Body of pancreas (tissue), 4 donors: ENCODE data around the gene PCNX1. TPM values are rescaled to one million over a fixed set of nuclear protein-coding genes. Genes with fewer than 3 reads are reported as not detected.

ENCODE experiments used
- ATAC-seq: fragments of 150-250 bp; one replicate; pipeline ENCODE4 v1.9.1; 2016
- DNase-seq, 4 donors: peaks; one replicate each; pipeline ENCODE4 v3.0.0-alpha.2; 2019
- H3K27ac ChIP-seq, 4 donors: fragments of 200-600 bp; sonication (generic); 1 replicate in 3 of 4; 2 replicates in 1 of 4; pipeline versions ENCODE4 v1.5.1 to v1.6.1; 2016 to 2019; ENCODE audit warnings: mild to moderate bottlenecking in 1 of 4, mixed read lengths in 1 of 4, moderate library complexity in 1 of 4
- H3K27me3 ChIP-seq, 2 donors: fragments of 200-600 bp; sonication (generic); one replicate each; pipeline ENCODE4 v1.6.0; 2016; ENCODE audit warnings: mild to moderate bottlenecking in 1 of 2
- H3K36me3 ChIP-seq, 2 donors: fragments of 200-600 bp; sonication (generic); replicated peaks in 1 of 2; 2 replicates each; pipeline ENCODE4 v1.5.1; 2016; ENCODE audit warnings: low read depth in 2 of 2; ENCODE audit not compliant: insufficient read depth in 1 of 2
- H3K4me1 ChIP-seq: fragments of 200-600 bp; sonication (generic); one replicate; pipeline ENCODE4 v1.6.0; 2016
- H3K4me3 ChIP-seq, 2 donors: fragments of 200-600 bp; sonication (generic); 1 replicate in 1 of 2; 2 replicates in 1 of 2; pipeline ENCODE4 v1.5.1; 2016 to 2019
- H3K9me3 ChIP-seq, 3 donors: fragments of 200-600 bp; sonication (generic); 1 replicate in 2 of 3; 2 replicates in 1 of 3; pipeline ENCODE4 v1.5.1; 2016
- POLR2A ChIP-seq, 3 donors: fragments of 450-650 bp; IDR thresholded peaks; one replicate each; pipeline ENCODE4 v1.6.1; 2016; ENCODE audit warnings: antibody characterized with exemption in 3 of 3, mild to moderate bottlenecking in 2 of 3
- WGBS, 2 donors: methylation state at CpG; one replicate each; pipeline ENCODE4 v1.1.5; 2017; 5-methylcytosine and 5-hydroxymethylcytosine counted together
- intact Hi-C: fragments of 100-400 bp; cut with DNase I; formaldehyde crosslinking; loops from one replicate; pipeline ENCODE4 v1.15.1; 2023
- total RNA-seq, 2 donors: library from RNA; depleted of rRNA; stranded (reverse); fragments of >200 nt; gene quantifications; one replicate each; pipeline ENCODE4 v1.1.0, GENCODE V29; 2016
- TF ChIP-seq, protein P1 (sequence below), 7 experiments: fragments of 450-650 bp in 4 of 7; fragments of 200-600 bp in 3 of 7; sonication (generic) in 3 of 7; IDR thresholded peaks; one replicate each; pipeline ENCODE4 v1.5.1; 2016 to 2019; ENCODE audit warnings: antibody characterized with exemption in 7 of 7

Gene PCNX1
- total RNA-seq, 2 donors from 2014 or later: 25.4 to 94.3 TPM

DNA sequence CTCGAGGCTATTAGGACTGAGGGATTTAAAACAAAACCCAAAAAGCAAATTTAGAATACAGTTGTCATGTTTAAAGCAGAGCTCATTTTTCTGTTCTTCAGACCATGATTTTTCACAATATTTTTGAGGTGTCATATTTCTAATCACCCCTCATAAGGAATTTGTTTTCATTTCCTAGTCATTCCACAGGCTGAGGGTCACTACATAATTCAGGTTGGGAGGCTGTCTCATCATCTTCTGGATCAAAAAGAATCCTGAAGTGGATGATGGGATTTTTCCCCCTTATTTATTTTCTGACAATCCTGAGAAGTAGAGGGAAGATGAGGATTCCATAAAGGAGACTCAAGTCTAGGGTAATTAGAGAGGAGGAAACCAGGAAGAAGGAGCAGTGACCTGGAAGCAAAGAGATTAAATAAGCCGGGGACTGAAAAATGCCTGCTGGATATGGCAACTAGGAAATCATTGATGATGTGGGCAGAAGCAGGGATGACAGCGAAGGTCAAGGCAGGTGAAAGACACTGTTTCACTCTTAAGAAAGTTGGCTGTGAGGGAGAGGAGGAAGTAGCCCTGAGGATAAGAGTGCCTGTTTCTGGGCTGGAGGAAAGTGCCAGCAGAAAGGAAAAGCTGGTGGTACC, 9.0 kb upstream of the PCNX1 start:
- ATAC-seq (no peak), DNase-seq (no peak)
- 64 to 69% methylated on average over 3 of the region's 3 CpGs for WGBS, 2 donors
- no peak for TF ChIP-seq POLR2A (IDR thresholded peaks at IDR 0.05)
- TF ChIP-seq, protein P1, sequence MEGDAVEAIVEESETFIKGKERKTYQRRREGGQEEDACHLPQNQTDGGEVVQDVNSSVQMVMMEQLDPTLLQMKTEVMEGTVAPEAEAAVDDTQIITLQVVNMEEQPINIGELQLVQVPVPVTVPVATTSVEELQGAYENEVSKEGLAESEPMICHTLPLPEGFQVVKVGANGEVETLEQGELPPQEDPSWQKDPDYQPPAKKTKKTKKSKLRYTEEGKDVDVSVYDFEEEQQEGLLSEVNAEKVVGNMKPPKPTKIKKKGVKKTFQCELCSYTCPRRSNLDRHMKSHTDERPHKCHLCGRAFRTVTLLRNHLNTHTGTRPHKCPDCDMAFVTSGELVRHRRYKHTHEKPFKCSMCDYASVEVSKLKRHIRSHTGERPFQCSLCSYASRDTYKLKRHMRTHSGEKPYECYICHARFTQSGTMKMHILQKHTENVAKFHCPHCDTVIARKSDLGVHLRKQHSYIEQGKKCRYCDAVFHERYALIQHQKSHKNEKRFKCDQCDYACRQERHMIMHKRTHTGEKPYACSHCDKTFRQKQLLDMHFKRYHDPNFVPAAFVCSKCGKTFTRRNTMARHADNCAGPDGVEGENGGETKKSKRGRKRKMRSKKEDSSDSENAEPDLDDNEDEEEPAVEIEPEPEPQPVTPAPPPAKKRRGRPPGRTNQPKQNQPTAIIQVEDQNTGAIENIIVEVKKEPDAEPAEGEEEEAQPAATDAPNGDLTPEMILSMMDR (IDR thresholded peaks at IDR 0.05): no peak
- Histone ChIP-seq H3K36me3 (no peaks in the 10 kb centered on the region), H3K4me1 (no peaks in the 10 kb centered on the region), H3K4me3 (no peak overlapping the region), H3K27me3 (no peaks in the 10 kb centered on the region), H3K9me3 (no peaks in the 10 kb centered on the region), H3K27ac (no peak overlapping the region)
- intact Hi-C loops: no loop called here

DNA sequence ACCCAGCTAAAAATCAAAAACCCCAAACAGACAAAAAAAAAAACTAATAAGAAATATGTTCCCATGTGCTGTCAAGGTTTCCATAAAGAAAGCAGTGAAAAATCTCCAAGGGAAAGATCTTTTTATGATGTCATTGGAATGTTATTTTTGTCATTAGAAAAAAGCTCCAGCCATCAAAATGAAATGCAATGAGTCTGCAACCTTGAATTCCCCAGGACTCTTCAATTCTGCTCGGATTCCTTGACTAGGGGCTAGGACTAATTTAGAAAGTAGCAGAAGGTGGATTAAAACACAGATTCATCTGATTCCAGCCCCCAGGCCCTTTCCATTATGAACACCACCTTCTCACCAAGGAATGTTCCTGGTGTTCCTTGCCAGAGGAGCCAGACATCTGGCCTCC, 6.0 kb upstream of the PCNX1 start:
- no peak overlapping the region for H3K4me3 ChIP-seq
- 61 to 65% methylated on average over 1 of the region's 1 CpG for WGBS, 2 donors
- no peaks in the 10 kb centered on the region for H3K36me3 ChIP-seq
- peaks cover 3% of the 10 kb centered on the region for H3K4me1 ChIP-seq
- no peak overlapping the region for H3K27ac ChIP-seq
- DNase-seq: no peak
- intact Hi-C loops: no loop called here
- TF ChIP-seq, protein P1 (IDR thresholded peaks at IDR 0.05): no peak
- no peaks in the 10 kb centered on the region for H3K9me3 ChIP-seq
- no peak for ATAC-seq
- no peaks in the 10 kb centered on the region for H3K27me3 ChIP-seq

DNA sequence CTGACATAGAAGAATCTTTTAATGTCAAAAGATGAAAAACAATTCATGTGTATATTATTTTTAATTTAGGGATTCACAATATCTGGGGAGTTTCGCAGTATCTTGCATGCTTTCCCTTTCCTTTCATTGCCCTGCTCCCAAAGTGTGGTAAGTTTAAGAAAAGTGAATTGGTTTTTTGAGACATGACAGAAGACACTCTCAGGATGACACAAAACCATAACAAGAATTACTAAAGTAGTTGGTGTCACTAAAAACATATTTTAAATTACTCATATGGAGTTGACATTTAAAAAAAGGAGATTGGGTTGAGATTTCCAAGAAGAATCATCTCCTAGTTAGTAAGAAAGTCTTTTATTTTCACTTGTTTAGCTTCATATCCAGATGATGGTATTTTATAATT, 5.1 kb upstream of the PCNX1 start:
- Histone ChIP-seq H3K4me1 (peaks cover 12% of the 10 kb centered on the region), H3K9me3 (no peaks in the 10 kb centered on the region), H3K27ac (no peak overlapping the region), H3K4me3 (no peak overlapping the region), H3K36me3 (no peaks in the 10 kb centered on the region), H3K27me3 (no peaks in the 10 kb centered on the region)
- ATAC-seq (no peak), DNase-seq (no peak)
- 93 to 96% methylated on average over 1 of the region's 1 CpG for WGBS, 2 donors
- TF ChIP-seq POLR2A (IDR thresholded peaks at IDR 0.05): no peak
- TF ChIP-seq, protein P1 (IDR thresholded peaks at IDR 0.05): no peak
- intact Hi-C loops: no loop called here

DNA sequence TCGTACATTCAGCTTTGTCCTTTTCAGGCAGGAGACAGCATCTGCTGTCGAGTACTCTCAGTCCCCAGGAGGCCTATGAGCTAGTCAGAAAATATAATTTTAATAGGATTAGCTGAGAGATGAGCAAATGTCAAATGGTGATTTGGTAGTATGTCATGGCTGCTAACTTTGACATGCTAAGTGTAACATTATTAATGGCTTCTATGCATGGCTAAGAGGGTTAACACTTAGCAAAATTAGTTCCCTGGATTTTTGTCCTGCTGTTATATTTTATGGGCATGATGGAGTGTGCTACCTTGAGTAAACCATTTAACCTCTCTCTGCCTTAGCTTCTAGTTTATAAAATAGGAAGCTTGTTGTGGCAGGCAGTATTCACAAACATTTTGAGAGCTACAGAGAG, 2.9 kb upstream of the PCNX1 start:
- Histone ChIP-seq H3K9me3 (no peaks in the 10 kb centered on the region), H3K27me3 (no peaks in the 10 kb centered on the region), H3K4me1 (peaks cover 12% of the 10 kb centered on the region), H3K27ac (no peak overlapping the region), H3K36me3 (no peaks in the 10 kb centered on the region), H3K4me3 (no peak overlapping the region)
- intact Hi-C loops: no loop called here
- ATAC-seq: no peak
- no peak for TF ChIP-seq POLR2A (IDR thresholded peaks at IDR 0.05)
- TF ChIP-seq, protein P1 (IDR thresholded peaks at IDR 0.05): no peak
- no peak for DNase-seq
- 88 to 92% methylated on average over 2 of the region's 2 CpGs for WGBS, 2 donors

DNA sequence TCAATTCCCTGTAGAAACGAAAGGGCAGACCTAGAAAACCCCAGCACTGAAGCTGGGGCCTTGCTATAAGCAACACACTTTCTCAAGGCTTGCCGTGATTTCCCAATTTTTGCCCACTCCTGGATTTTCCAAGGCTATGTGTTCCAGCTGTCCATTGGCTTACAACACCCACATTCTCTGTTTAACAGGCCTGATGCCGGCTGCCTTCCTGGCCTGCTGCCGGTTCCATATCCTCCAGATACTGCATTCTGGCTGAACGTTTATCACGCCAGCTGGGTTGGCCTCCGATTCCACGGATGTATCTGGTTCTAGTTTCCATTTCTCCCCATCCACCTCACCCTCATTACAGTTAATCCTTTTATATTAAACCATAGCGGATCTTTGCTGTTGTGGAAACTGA, 2.0 kb upstream of the PCNX1 start:
- Histone ChIP-seq H3K4me3 (no peak overlapping the region), H3K27ac (no peak overlapping the region), H3K4me1 (peaks cover 12% of the 10 kb centered on the region), H3K27me3 (no peaks in the 10 kb centered on the region), H3K36me3 (no peaks in the 10 kb centered on the region), H3K9me3 (no peaks in the 10 kb centered on the region)
- peak in 3 of 4 donors; percentile 20 to 36 (median 33) for DNase-seq
- TF ChIP-seq POLR2A (IDR thresholded peaks at IDR 0.05): no peak
- TF ChIP-seq, protein P1 (IDR thresholded peaks at IDR 0.05): no peak
- WGBS, 2 donors: 50 to 73% methylated on average over 9 of the region's 9 CpGs
- intact Hi-C loops: no loop called here
- ATAC-seq: no peak
